Cerebellar cortex (tissue), 1 donor: Measurements from ENCODE around the gene SPDYE2.
"Not testable (repeated sequence)": the region's sequence is repeated elsewhere in the genome, so short reads cannot be mapped to it uniquely, and the experiment has no call there.

Source experiments
- DNase-seq: peaks from one replicate; pipeline ENCODE4 v3.0.0-alpha.2; 2015; ENCODE audit warnings: low spot score

Gene SPDYE2

DNA sequence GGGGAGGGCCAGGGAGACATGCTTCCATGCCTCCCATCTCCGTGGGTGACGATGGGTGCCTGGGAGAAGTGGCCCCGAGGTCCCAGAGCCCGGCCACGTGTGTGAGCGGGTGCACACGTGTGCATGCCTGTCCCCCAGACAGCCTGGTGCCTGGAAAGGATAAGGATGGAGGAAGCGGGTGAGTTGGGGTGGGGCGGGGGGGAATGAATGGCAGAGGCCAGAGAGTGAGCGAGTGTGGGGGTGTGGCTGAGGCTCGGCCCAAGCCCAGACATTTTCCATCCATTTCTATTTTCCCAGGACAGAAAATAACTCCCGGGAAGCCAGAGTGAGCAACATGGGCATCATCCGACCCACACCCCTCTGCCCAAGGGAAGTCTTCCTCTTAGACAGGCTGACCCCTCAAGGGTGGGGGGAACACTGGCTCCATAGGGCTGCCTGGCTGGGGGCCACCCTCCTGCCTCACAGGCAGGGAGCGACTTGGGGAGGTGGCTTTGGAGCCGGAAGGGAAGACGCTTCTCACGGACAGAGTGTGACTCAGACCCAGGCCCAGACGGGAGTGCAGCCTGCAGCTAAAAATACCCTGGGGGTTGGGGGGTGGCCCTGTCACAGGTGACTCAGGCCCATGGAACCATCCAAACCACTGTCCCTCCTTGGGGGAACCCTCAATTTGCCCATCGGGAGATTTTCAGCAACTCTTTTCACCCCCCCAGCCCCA, 53.6 kb downstream of the SPDYE2 start:
- not testable (repeated sequence) for DNase-seq

DNA sequence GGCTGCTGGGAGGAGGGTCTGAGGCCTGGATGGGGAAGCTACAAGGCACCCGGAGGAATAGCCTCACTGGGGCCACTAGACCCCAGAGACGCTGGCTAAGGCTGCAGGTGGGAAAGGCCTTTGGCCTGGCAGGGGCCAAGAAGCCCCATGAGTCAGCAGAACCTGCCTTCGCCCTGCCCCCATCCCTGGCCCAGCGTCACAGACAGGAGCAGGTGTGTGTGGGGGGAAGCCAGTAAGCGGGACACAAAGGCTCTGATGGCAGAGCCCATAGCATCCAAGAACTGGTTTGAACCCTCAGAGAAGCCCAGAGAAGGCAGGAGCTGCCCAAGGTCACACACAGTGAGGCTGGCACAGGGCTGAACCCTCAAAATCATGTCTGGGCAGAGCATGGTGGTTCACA, 55.8 kb downstream of the SPDYE2 start:
- not testable (repeated sequence) for DNase-seq

DNA sequence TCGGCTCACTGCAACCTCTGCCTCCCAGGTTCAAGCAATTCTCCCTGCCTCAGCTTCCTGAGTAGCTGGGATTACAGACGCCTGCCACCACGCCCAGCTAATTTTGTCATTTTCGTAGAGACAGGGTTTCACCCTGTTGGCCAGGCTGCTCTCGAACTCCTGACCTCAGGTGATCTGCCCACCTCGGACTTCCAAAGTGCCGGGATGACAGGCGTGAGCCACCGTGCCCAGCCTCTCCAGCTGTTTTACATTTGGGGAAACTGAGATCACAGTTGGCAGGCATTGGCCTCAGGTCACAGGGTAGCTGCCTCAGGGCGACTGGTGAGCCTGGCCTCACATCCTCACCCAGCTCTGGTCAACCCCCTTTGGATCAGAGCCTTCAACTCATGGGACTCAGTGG, 58.7 kb downstream of the SPDYE2 start:
- DNase-seq: not testable (repeated sequence)

DNA sequence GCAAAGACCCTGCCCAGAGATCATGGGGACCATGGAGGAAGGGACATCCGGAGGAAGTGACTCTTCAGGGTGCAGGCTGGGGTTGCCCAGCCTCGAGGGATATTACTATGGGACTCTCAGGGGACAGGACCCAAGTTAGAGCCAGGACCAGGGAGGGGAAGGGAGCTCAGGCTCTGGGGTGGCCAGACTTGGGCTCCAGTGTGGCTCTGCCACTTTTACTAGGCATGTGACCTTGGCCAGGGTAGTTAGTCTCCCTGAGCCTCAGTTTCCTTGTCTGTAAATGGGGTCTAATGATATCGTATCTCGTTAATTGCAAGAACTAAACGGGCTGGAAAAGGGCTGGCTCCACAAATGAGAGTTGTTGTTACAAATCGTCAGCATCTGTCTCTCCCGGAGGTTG, 59.4 kb downstream of the SPDYE2 start:
- DNase-seq: not testable (repeated sequence)

DNA sequence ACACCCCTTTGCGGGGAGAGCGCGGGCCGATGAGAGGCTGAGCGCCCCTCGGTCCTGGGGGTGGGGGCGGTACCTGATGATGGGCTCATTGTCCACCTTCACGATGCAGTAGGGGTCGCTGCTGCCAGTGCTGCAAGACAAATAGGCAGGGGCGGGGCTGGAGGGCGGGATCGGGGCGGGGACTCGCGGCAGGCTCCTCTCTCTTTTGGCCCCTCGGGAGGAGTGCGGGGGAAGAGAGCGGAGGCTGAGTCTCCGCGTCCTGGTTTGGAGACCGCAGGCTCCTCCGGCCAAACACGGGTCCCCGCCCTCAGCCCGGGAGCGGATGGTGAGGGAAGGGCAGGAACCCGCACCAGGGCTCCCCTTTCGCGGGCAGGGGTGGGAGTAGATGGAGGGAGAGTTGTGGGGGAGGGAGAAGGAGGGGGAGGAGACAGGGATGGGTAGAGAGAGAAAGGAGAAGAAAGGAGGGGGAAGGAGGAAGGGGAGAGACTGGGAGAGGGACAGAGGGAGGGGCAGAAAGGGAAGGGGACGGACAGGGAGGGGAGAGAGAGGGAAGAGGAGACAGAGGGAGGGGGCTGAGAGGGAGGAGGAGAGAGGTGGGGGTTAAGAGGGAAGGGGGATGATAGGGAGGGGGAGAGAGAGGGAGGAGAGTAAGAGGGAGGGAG, 60.1 kb downstream of the SPDYE2 start:
- not testable (repeated sequence) for DNase-seq

DNA sequence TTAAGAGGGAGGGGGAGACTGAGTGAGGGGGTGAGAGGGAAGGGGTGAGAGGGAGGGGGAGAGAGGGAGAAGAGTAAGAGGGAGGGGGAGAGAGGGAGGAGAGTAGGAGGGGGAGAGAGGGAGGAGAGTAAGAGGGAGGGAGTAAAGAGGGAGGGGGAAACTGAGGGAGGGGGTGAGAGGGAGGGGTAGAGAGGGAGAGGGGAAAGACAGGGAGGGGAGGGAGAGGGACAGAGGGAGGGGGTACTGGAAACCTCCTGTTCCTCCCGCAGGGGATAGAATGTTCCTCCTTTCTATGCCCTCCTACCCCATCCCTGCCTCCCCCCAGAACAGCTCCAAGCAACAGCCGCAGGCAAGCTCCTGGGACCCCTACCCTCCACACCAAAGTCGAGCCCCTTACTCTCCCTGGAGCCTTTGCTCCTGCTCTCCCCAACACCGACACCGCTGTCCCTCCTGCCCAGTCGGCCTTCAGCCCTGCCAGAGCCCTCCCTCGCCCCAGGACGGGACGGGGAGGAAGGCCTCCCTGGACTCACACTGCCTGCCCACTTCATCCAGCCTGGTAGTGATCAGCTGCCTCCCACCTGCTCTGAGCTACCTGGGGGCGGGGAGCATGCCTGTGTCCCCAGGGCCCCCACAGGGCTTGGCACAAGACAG, 60.8 kb downstream of the SPDYE2 start:
- DNase-seq: peak; percentile 9
